Activated CD4-positive, alpha-beta T cell treated with anti-CD3 and anti-CD28 coated beads for 36 hours (primary cell): ENCODE measurements around the gene RCL1. TPM values are rescaled to one million over a fixed set of nuclear protein-coding genes. Genes with fewer than 3 reads are reported as not detected.
A peak's percentile ranks its signal among the peaks of the same experiment; 100 is the strongest.
"Not testable (repeated sequence)": the region's sequence is repeated elsewhere in the genome, so short reads cannot be mapped to it uniquely, and the experiment has no call there.

Experiments used
- ATAC-seq: fragments of 200-7000 bp; cut with Tn5 transposase; one replicate; pipeline ENCODE4 v1.10.0; 2021; ENCODE audit warnings: mild to moderate bottlenecking, moderate library complexity
- CTCF ChIA-PET: fragments of 350-600 bp; sonication (Branson Sonifier 250); formaldehyde crosslinking; loops from one replicate; lab custom pipeline; 2021; ENCODE audit warnings: antibody characterized with exemption; lab: Charles Lee
- POLR2A ChIA-PET: fragments of 350-600 bp; sonication (Branson Sonifier 250); formaldehyde crosslinking; loops from one replicate; lab custom pipeline; 2021; ENCODE audit warnings: antibody characterized with exemption, inconsistent platforms; lab: Charles Lee
- DNase-seq: peaks from one replicate; pipeline ENCODE4 v3.0.0-alpha.2; 2020
- H3K27ac Mint-ChIP-seq: one replicate; pipeline ENCODE4 v1.8.0; 2021; ENCODE audit warnings: mixed read lengths
- H3K27me3 Mint-ChIP-seq: one replicate; pipeline ENCODE4 v1.8.0; 2021; ENCODE audit warnings: mixed read lengths
- H3K36me3 Mint-ChIP-seq: one replicate; pipeline ENCODE4 v1.8.0; 2021; ENCODE audit warnings: low read depth, mixed read lengths
- H3K4me1 Mint-ChIP-seq: one replicate; pipeline ENCODE4 v1.8.0; 2021; ENCODE audit warnings: mixed read lengths
- H3K4me3 Mint-ChIP-seq: one replicate; pipeline ENCODE4 v1.8.0; 2021; ENCODE audit warnings: mild to moderate bottlenecking, moderate library complexity, mixed read lengths
- H3K9me3 Mint-ChIP-seq: one replicate; pipeline ENCODE4 v1.8.0; 2021; ENCODE audit warnings: low read depth, mixed read lengths
- intact Hi-C, 2 experiments: fragments of 100-400 bp; cut with DNase I in 1 of 2; cut with micrococcal nuclease in 1 of 2; formaldehyde crosslinking; loops; one replicate each; pipeline versions ENCODE4 v1.14.2 to v1.15.1; 2022 to 2024; cut with DNase I, micrococcal nuclease
- total RNA-seq, 2 experiments: library from RNA; stranded (reverse); gene quantifications; one replicate each; pipeline ENCODE4 v1.2.3, GENCODE V29; 2021

Gene RCL1
- total RNA-seq, 2 experiments from 2014 or later = 27.0 to 36.4 TPM

- CTCF ChIA-PET = interaction anchor here (0.6 to 1.6 kb wide), 4 partner anchors 19 to 484 kb away, joined by 3 to 5 read pairs (median 4); no protein-coding TSS in a partner anchor
- ATAC-seq = no peak
Observed at GRCh38 chr9:4781408-4781807, 11.3 kb upstream of the RCL1 start.

GRCh38 chr9:4783191-4783590 is 9.6 kb upstream of the RCL1 start:
- peaks cover 11% of the 10 kb centered on the region for H3K4me1 Mint-ChIP-seq
- H3K9me3 Mint-ChIP-seq, intact Hi-C loops, POLR2A ChIA-PET, H3K27me3 Mint-ChIP-seq, H3K4me3 Mint-ChIP-seq, ATAC-seq, H3K36me3 Mint-ChIP-seq, H3K27ac Mint-ChIP-seq, DNase-seq: not testable (repeated sequence)
- CTCF ChIA-PET = interaction anchor here (0.6 kb wide), 1 partner anchor 72 kb away, joined by 3 read pairs; no protein-coding TSS in a partner anchor

More at GRCh38 chr9:4781408-4781807, 11.3 kb upstream of the RCL1 start:
- DNase-seq = no peak
- H3K36me3 Mint-ChIP-seq = no peaks in the 10 kb centered on the region
- H3K27me3 Mint-ChIP-seq = peaks cover 3% of the 10 kb centered on the region
- no peak overlapping the region for H3K4me3 Mint-ChIP-seq
- POLR2A ChIA-PET = no interaction called here
- H3K9me3 Mint-ChIP-seq = no peaks in the 10 kb centered on the region
- no peak overlapping the region for H3K27ac Mint-ChIP-seq
- intact Hi-C loops = no loop called here
- no peaks in the 10 kb centered on the region for H3K4me1 Mint-ChIP-seq

- CTCF ChIA-PET = interaction anchor here (0.8 to 1.2 kb wide), 2 partner anchors 22 to 240 kb away, joined by 3 read pairs; no protein-coding TSS in a partner anchor
- Mint-ChIP-seq H3K27ac (no peak overlapping the region), H3K9me3 (no peaks in the 10 kb centered on the region), H3K4me1 (peaks cover 11% of the 10 kb centered on the region), H3K36me3 (no peaks in the 10 kb centered on the region), H3K27me3 (peaks cover 3% of the 10 kb centered on the region), H3K4me3 (no peak overlapping the region)
- ATAC-seq (no peak), DNase-seq (no peak)
- intact Hi-C loops = no loop called here
- POLR2A ChIA-PET = no interaction called here
Observed at GRCh38 chr9:4784403-4784802, 8.3 kb upstream of the RCL1 start.

- no peak for ATAC-seq
- CTCF ChIA-PET = no interaction called here
- H3K36me3 Mint-ChIP-seq = no peaks in the 10 kb centered on the region
- intact Hi-C loops = no loop called here
- peaks cover 18% of the 10 kb centered on the region for H3K4me1 Mint-ChIP-seq
- no peak for DNase-seq
- POLR2A ChIA-PET = no interaction called here
- H3K9me3 Mint-ChIP-seq = no peaks in the 10 kb centered on the region
- H3K4me3 Mint-ChIP-seq = no peak overlapping the region
- H3K27me3 Mint-ChIP-seq = peaks cover 3% of the 10 kb centered on the region
- H3K27ac Mint-ChIP-seq = no peak overlapping the region
Observed at GRCh38 chr9:4786599-4786998, 6.1 kb upstream of the RCL1 start.

- intact Hi-C loops = no loop called here
- H3K27me3 Mint-ChIP-seq = peaks cover 3% of the 10 kb centered on the region
- DNase-seq (no peak), ATAC-seq (no peak)
- H3K9me3 Mint-ChIP-seq = no peaks in the 10 kb centered on the region
- peaks cover 23% of the 10 kb centered on the region for H3K4me1 Mint-ChIP-seq
- no peak overlapping the region for H3K4me3 Mint-ChIP-seq
- H3K27ac Mint-ChIP-seq = no peak overlapping the region
- POLR2A ChIA-PET = no interaction called here
- no peaks in the 10 kb centered on the region for H3K36me3 Mint-ChIP-seq
- CTCF ChIA-PET = interaction anchor here (0.6 to 1.1 kb wide), 2 partner anchors 25 to 157 kb away, joined by 3 read pairs; no protein-coding TSS in a partner anchor
Observed at GRCh38 chr9:4787876-4788275, 4.9 kb upstream of the RCL1 start.

GRCh38 chr9:4788703-4789102 is 4.0 kb upstream of the RCL1 start:
- no peaks in the 10 kb centered on the region for H3K9me3 Mint-ChIP-seq
- intact Hi-C loops = no loop called here
- ATAC-seq (no peak), DNase-seq (no peak)
- ChIA-PET POLR2A (no interaction called here), CTCF (interaction anchor here (0.6 to 1.1 kb wide), 3 partner anchors 26 to 812 kb away, joined by 3 read pairs; no protein-coding TSS in a partner anchor)
- no peak overlapping the region for H3K4me3 Mint-ChIP-seq
- no peaks in the 10 kb centered on the region for H3K27me3 Mint-ChIP-seq
- no peak overlapping the region for H3K27ac Mint-ChIP-seq
- no peaks in the 10 kb centered on the region for H3K36me3 Mint-ChIP-seq
- peaks cover 23% of the 10 kb centered on the region for H3K4me1 Mint-ChIP-seq

GRCh38 chr9:4792054-4792571 is 631 bp upstream of the RCL1 start:
- Mint-ChIP-seq H3K27me3 (no peaks in the 10 kb centered on the region), H3K9me3 (no peaks in the 10 kb centered on the region), H3K36me3 (peaks cover 7% of the 10 kb centered on the region), H3K4me3 (peak overlapping the region; percentile 97), H3K27ac (peak overlapping the region; percentile 55), H3K4me1 (peaks cover 44% of the 10 kb centered on the region)
- intact Hi-C loops = loop anchor here (1.0 to 5.0 kb wide), 17 partner anchors 29 to 1965 kb away; partner anchors contain the start of genes CDC37L1 (in 2 of the 2), RIC1 (in 2 of the 2), AK3 (in 1 of the 2) and JAK2 (in 1 of the 2)
- CTCF ChIA-PET = interaction anchor here (0.5 to 2.6 kb wide), 7 partner anchors 21 to 808 kb away, joined by 3 to 10 read pairs (median 3); no protein-coding TSS in a partner anchor
- ATAC-seq = peak; percentile 46
- DNase-seq = no peak
- POLR2A ChIA-PET = interaction anchor here (0.5 to 1.1 kb wide), 4 partner anchors 27 to 1290 kb away, joined by 3 to 4 read pairs (median 3); partner anchors contain the start of gene RIC1

- H3K27ac Mint-ChIP-seq = peak overlapping the region; percentile 79
- intact Hi-C loops = loop anchor here (2.0 to 5.0 kb wide), 8 partner anchors 31 to 1964 kb away; partner anchors contain the start of genes AK3 (in 1 of the 2), KDM4C (in 1 of the 2), PLGRKT (in 1 of the 2) and RIC1 (in 1 of the 2)
- H3K9me3 Mint-ChIP-seq = no peaks in the 10 kb centered on the region
- POLR2A ChIA-PET = interaction anchor here (0.7 to 1.2 kb wide), 3 partner anchors 114 to 835 kb away, joined by 3 to 5 read pairs (median 3); partner anchors contain the start of genes CDC37L1 and RIC1
- H3K4me3 Mint-ChIP-seq = peak overlapping the region; percentile 97
- peaks cover 46% of the 10 kb centered on the region for H3K4me1 Mint-ChIP-seq
- DNase-seq (peak; percentile 17), ATAC-seq (no peak)
- CTCF ChIA-PET = interaction anchor here (0.6 to 2.6 kb wide), 10 partner anchors 32 to 392 kb away, joined by 3 to 10 read pairs (median 4); no protein-coding TSS in a partner anchor
- no peaks in the 10 kb centered on the region for H3K27me3 Mint-ChIP-seq
- H3K36me3 Mint-ChIP-seq = peaks cover 7% of the 10 kb centered on the region
Observed at GRCh38 chr9:4793459-4794395, 983 bp downstream of the RCL1 start.

- Mint-ChIP-seq H3K27ac (no peak overlapping the region), H3K36me3 (peaks cover 7% of the 10 kb centered on the region), H3K4me1 (peaks cover 52% of the 10 kb centered on the region), H3K27me3 (no peaks in the 10 kb centered on the region), H3K4me3 (peak overlapping the region; percentile 97), H3K9me3 (no peaks in the 10 kb centered on the region)
- POLR2A ChIA-PET = no interaction called here
- CTCF ChIA-PET = interaction anchor here (0.6 to 2.5 kb wide), 5 partner anchors 35 to 391 kb away, joined by 3 to 10 read pairs (median 3); no protein-coding TSS in a partner anchor
- ATAC-seq = no peak
- intact Hi-C loops = loop anchor here (5.0 kb wide), 4 partner anchors 32 to 1963 kb away; partner anchors contain the start of gene KDM4C (in 1 of the 2)
- DNase-seq = no peak
Observed at GRCh38 chr9:4794691-4795090, 1.9 kb downstream of the RCL1 start.

GRCh38 chr9:4795108-4795507 is 2.4 kb downstream of the RCL1 start:
- H3K4me3 Mint-ChIP-seq, ATAC-seq, POLR2A ChIA-PET, DNase-seq, H3K9me3 Mint-ChIP-seq, H3K27me3 Mint-ChIP-seq, H3K27ac Mint-ChIP-seq, H3K36me3 Mint-ChIP-seq: not testable (repeated sequence)
- CTCF ChIA-PET = interaction anchor here (0.9 to 3.6 kb wide), 4 partner anchors 32 to 194 kb away, joined by 3 to 21 read pairs (median 6); no protein-coding TSS in a partner anchor
- intact Hi-C loops = loop anchor here in 1 of 2 experiments (5.0 kb wide), 1 partner anchor 33 kb away; no protein-coding TSS in a partner anchor
- H3K4me1 Mint-ChIP-seq = peaks cover 54% of the 10 kb centered on the region
